Gastrocnemius medialis (tissue), 4 donors: ENCODE data around the gene SZRD1. TPM values are rescaled to one million over a fixed set of nuclear protein-coding genes. Genes with fewer than 3 reads are reported as not detected.

Source experiments
- ATAC-seq, 2 donors: fragments of 150-250 bp; one replicate each; pipeline ENCODE4 v1.9.1; 2016
- DNase-seq, 2 donors: peaks; one replicate each; pipeline ENCODE4 v3.0.0-alpha.2; 2019
- H3K27ac ChIP-seq, 4 donors: fragments of 200-600 bp; sonication (generic); 1 replicate in 1 of 4; 2 replicates in 3 of 4; pipeline ENCODE4 v1.5.1; 2016 to 2018; ENCODE audit warnings: mild to moderate bottlenecking in 2 of 4, moderate library complexity in 1 of 4
- H3K27me3 ChIP-seq, 3 donors: fragments of 200-600 bp; sonication (generic) in 2 of 3; 1 replicate in 1 of 3; 2 replicates in 2 of 3; pipeline versions ENCODE4 v1.5.1 to v1.6.0; 2016 to 2019; ENCODE audit warnings: mild to moderate bottlenecking in 1 of 3, moderate library complexity in 1 of 3
- H3K36me3 ChIP-seq, 2 donors: fragments of 200-600 bp; sonication (generic) in 1 of 2; one replicate each; pipeline ENCODE4 v1.5.1; 2017 to 2018
- H3K4me1 ChIP-seq, 2 donors: fragments of 200-600 bp; sonication (generic) in 1 of 2; one replicate each; pipeline ENCODE4 v1.5.1; 2016 to 2017; ENCODE audit warnings: mild to moderate bottlenecking in 2 of 2
- H3K4me3 ChIP-seq, 4 donors: fragments of 200-600 bp; sonication (generic) in 3 of 4; 1 replicate in 1 of 4; 2 replicates in 3 of 4; pipeline ENCODE4 v1.5.1; 2016 to 2019; ENCODE audit warnings: mild to moderate bottlenecking in 2 of 4
- H3K9me3 ChIP-seq, 3 donors: fragments of 200-600 bp; sonication (generic) in 2 of 3; 1 replicate in 1 of 3; 2 replicates in 2 of 3; pipeline ENCODE4 v1.5.1; 2016 to 2019
- CTCF ChIP-seq, 5 experiments: fragments of 450-650 bp in 3 of 5; fragments of 200-600 bp in 2 of 5; sonication (generic) in 2 of 5; IDR thresholded peaks in 4 of 5; conservative IDR thresholded peaks in 1 of 5; 1 replicate in 4 of 5; 2 replicates in 1 of 5; pipeline ENCODE4 v1.5.1; 2016 to 2019; ENCODE audit warnings: antibody characterized with exemption in 5 of 5, mild to moderate bottlenecking in 3 of 5, moderate library complexity in 3 of 5
- POLR2A ChIP-seq, 2 donors: fragments of 450-650 bp; IDR thresholded peaks; one replicate each; pipeline ENCODE4 v1.6.1; 2017; ENCODE audit warnings: antibody characterized with exemption in 2 of 2, mild to moderate bottlenecking in 2 of 2, moderate library complexity in 2 of 2
- in situ Hi-C, 4 donors: fragments of 200-750 bp; cut with MboI; loops; one replicate each; pipeline versions ENCODE4 v1.15.0 to v1.8.0; 2017; ENCODE audit warnings: low sequenced_read_pairs in 4 of 4
- intact Hi-C: fragments of 100-400 bp; cut with DNase I; formaldehyde crosslinking; loops from one replicate; pipeline ENCODE4 v1.15.1; 2023; ENCODE audit warnings: low total_unique reads
- total RNA-seq, 4 donors: library from RNA; depleted of rRNA; stranded (reverse); fragments of >200 nt; gene quantifications; one replicate each; pipeline versions ENCODE4 v1.1.0 to v1.2.3, GENCODE V29; 2016

SZRD1 gene
- total RNA-seq, 4 donors from 2014 or later, result 44.1 to 102 (median 83.1) TPM

DNA sequence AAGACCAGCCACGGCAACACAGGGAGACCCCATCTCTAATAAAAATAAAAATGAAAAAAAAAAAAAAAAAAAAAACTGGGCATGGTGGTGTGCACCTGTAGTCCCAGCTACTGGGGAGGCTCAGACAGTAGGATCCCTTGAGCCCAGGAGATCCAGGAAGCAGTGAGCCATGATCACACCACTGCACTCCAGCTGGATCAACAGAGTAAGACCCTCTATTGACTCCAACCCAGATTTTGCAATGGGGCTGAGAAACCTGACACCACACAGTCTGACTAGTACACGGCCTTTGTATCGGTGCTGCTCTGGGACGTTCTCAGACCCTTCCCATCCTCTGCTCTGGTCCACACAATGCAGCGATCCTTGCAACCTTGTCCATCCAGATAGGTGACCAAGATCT lies 38.4 kb downstream of the SZRD1 start:
- no peaks in the 10 kb centered on the region for H3K9me3 ChIP-seq
- H3K36me3 ChIP-seq, result no peaks in the 10 kb centered on the region
- H3K27ac ChIP-seq, result no peak overlapping the region
- H3K27me3 ChIP-seq, result no peaks in the 10 kb centered on the region
- no peak overlapping the region for H3K4me3 ChIP-seq
- H3K4me1 ChIP-seq, result no peaks in the 10 kb centered on the region
- ATAC-seq, result no peak
- intact Hi-C loops, result no loop called here
- in situ Hi-C loops, result no loop called here
- no peak for DNase-seq
- TF ChIP-seq POLR2A (IDR thresholded peaks at IDR 0.05) (no peak), CTCF (IDR thresholded peaks at IDR 0.05 in 4 of 5, conservative IDR thresholded peaks at IDR 0.05 in 1 of 5) (no peak)

GRCh38 chr1:16406868-16407267 lies 39.8 kb downstream of the SZRD1 start:
- intact Hi-C loops (no loop called here), in situ Hi-C loops (no loop called here)
- H3K9me3 ChIP-seq, result no peaks in the 10 kb centered on the region
- no peaks in the 10 kb centered on the region for H3K36me3 ChIP-seq
- H3K27ac ChIP-seq, result no peak overlapping the region
- H3K4me1 ChIP-seq, result no peaks in the 10 kb centered on the region
- no peak for DNase-seq
- TF ChIP-seq POLR2A (IDR thresholded peaks at IDR 0.05) (no peak), CTCF (IDR thresholded peaks at IDR 0.05 in 4 of 5, conservative IDR thresholded peaks at IDR 0.05 in 1 of 5) (no peak)
- no peaks in the 10 kb centered on the region for H3K27me3 ChIP-seq
- no peak overlapping the region for H3K4me3 ChIP-seq
- ATAC-seq, result no peak

DNA sequence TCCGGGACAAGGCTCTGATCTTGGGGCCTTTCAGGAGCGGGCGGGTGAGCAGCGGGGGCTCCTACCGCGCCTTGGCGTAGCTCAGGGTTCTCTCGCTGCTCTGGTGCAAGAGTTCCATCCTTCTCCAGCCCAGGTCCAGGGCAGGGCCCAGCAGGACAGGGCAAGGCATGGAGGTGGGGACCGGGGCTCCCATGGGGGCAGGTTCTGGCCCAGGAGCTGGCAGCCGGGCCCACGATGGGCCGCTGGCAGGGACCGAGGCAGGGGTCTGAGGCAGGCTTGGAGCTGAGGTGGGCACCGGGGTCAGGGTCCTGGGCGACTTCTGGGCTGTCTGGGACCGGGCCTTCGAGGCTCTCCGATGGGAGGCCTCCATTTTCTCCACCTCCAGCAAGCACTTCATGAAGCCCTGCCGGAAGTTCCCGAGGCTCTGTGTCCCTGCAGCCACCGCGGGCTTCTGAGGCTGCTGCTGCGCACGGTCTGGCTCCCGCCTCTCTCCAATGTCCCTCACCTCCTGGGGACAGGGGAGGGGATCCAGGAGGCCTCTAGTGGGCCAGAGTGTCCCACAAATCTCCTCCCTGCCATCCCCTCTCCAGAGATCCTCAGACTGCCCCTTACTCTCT lies 42.6 kb downstream of the SZRD1 start:
- ATAC-seq (no peak), DNase-seq (no peak)
- TF ChIP-seq CTCF (IDR thresholded peaks at IDR 0.05 in 4 of 5, conservative IDR thresholded peaks at IDR 0.05 in 1 of 5) (no peak), POLR2A (IDR thresholded peaks at IDR 0.05) (no peak)
- no peaks in the 10 kb centered on the region for H3K27me3 ChIP-seq
- H3K36me3 ChIP-seq, result no peaks in the 10 kb centered on the region
- in situ Hi-C loops (no loop called here), intact Hi-C loops (no loop called here)
- no peaks in the 10 kb centered on the region for H3K4me1 ChIP-seq
- H3K27ac ChIP-seq, result no peak overlapping the region
- no peak overlapping the region for H3K4me3 ChIP-seq
- H3K9me3 ChIP-seq, result no peaks in the 10 kb centered on the region

GRCh38 chr1:16410803-16411202 lies 43.8 kb downstream of the SZRD1 start:
- DNase-seq (no peak), ATAC-seq (no peak)
- Histone ChIP-seq H3K4me1 (no peaks in the 10 kb centered on the region), H3K27ac (no peak overlapping the region), H3K36me3 (no peaks in the 10 kb centered on the region), H3K27me3 (no peaks in the 10 kb centered on the region), H3K9me3 (no peaks in the 10 kb centered on the region), H3K4me3 (no peak overlapping the region)
- in situ Hi-C loops, result no loop called here
- TF ChIP-seq POLR2A (IDR thresholded peaks at IDR 0.05) (no peak), CTCF (IDR thresholded peaks at IDR 0.05 in 4 of 5, conservative IDR thresholded peaks at IDR 0.05 in 1 of 5) (no peak)
- intact Hi-C loops, result no loop called here

GRCh38 chr1:16413191-16413590 lies 46.1 kb downstream of the SZRD1 start:
- ATAC-seq (no peak), DNase-seq (no peak)
- no peaks in the 10 kb centered on the region for H3K27me3 ChIP-seq
- H3K4me1 ChIP-seq, result no peaks in the 10 kb centered on the region
- intact Hi-C loops (no loop called here), in situ Hi-C loops (no loop called here)
- no peaks in the 10 kb centered on the region for H3K36me3 ChIP-seq
- H3K4me3 ChIP-seq, result no peak overlapping the region
- no peak for TF ChIP-seq POLR2A (IDR thresholded peaks at IDR 0.05)
- no peak for TF ChIP-seq CTCF (IDR thresholded peaks at IDR 0.05 in 4 of 5, conservative IDR thresholded peaks at IDR 0.05 in 1 of 5)
- H3K9me3 ChIP-seq, result no peaks in the 10 kb centered on the region
- no peak overlapping the region for H3K27ac ChIP-seq
